Activated naive CD8-positive, alpha-beta T cell treated with anti-CD3 and anti-CD28 coated beads for 36 hours (primary cell): ENCODE data around the gene PDGFC. TPM values are rescaled to one million over a fixed set of nuclear protein-coding genes. Genes with fewer than 3 reads are reported as not detected.

ENCODE experiments used
- DNase-seq: peaks from one replicate; pipeline ENCODE4 v3.0.0; 2021
- H3K27ac Mint-ChIP-seq: one replicate; pipeline ENCODE4 v1.8.0; 2022; ENCODE audit warnings: mild to moderate bottlenecking, moderate library complexity, mixed read lengths
- H3K27me3 Mint-ChIP-seq: one replicate; pipeline ENCODE4 v1.8.0; 2022; ENCODE audit warnings: mild to moderate bottlenecking, mixed read lengths
- H3K36me3 Mint-ChIP-seq: one replicate; pipeline ENCODE4 v1.8.0; 2021; ENCODE audit warnings: mild to moderate bottlenecking, mixed read lengths
- H3K4me1 Mint-ChIP-seq: one replicate; pipeline ENCODE4 v1.8.0; 2021; ENCODE audit warnings: mixed read lengths
- H3K4me3 Mint-ChIP-seq: one replicate; pipeline ENCODE4 v1.8.0; 2022; ENCODE audit warnings: mild to moderate bottlenecking, moderate library complexity, mixed read lengths
- H3K9me3 Mint-ChIP-seq: one replicate; pipeline ENCODE4 v1.8.0; 2022; ENCODE audit warnings: mixed read lengths
- total RNA-seq, 2 experiments: library from RNA; stranded (reverse); gene quantifications; one replicate each; pipeline ENCODE4 v1.2.3, GENCODE V29; 2021

Gene PDGFC
- total RNA-seq, 2 experiments from 2014 or later = not detected

DNA sequence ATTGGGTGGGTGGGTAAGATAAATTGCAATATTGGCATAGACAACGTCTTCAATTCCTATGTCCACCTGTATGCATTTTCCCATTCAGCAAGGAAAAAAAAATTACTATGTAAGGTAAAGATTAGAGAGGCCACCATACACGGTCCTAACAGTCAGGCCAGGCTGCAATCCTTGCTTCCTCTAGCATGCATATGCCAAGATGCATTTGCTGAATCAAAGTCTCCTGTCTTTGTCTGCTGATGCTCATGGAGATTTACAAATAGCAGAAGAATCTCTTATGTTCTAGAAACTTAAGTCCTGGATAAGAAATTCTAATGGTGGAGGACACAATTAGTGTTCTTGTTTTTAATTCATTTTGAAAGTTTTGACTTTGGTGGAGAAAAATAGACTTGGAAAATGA lies 206.8 kb downstream of the PDGFC start:
- DNase-seq = no peak
- Mint-ChIP-seq H3K4me3 (no peak overlapping the region), H3K4me1 (no peaks in the 10 kb centered on the region), H3K27ac (no peak overlapping the region), H3K36me3 (no peaks in the 10 kb centered on the region), H3K27me3 (no peaks in the 10 kb centered on the region), H3K9me3 (no peaks in the 10 kb centered on the region)

DNA sequence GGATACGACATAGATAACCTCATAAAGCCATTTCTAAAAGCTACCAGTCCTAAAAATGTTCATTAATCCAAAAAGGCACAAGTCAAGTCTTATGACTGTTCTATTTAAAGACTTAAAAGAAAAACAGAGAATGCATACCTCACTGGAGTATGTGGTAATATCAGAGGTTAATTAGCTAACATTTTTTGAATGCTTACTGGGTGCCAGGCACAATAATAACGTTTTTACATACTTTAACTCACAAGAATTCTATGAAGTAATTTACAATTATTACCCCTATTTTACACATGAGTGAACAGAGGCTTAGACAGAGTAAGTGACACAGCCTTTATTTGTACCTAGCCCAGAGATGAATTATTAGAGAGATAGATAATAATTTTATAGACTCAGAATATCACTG lies 207.5 kb downstream of the PDGFC start:
- Mint-ChIP-seq H3K27ac (no peak overlapping the region), H3K9me3 (no peaks in the 10 kb centered on the region), H3K4me1 (no peaks in the 10 kb centered on the region), H3K4me3 (no peak overlapping the region), H3K27me3 (no peaks in the 10 kb centered on the region), H3K36me3 (no peaks in the 10 kb centered on the region)
- no peak for DNase-seq

DNA sequence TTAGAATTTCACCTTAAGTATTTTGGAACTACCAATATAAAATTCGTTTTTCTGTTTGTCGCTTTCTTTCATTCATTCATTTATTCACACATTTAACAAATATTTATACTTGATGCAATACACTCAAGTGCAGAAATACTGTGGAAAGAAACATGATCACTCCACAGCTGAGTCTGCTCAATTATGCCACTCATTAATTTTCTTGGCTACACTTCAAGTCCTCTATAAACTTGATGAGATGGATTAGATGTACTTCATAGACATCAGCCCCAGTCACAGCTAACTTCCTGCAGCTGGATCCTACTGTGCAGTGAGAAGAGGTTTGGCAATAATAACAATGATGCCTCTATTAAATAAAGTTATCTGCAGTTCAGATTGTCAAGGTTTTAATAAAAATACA lies 208.1 kb downstream of the PDGFC start:
- no peaks in the 10 kb centered on the region for H3K4me1 Mint-ChIP-seq
- no peaks in the 10 kb centered on the region for H3K36me3 Mint-ChIP-seq
- H3K4me3 Mint-ChIP-seq = no peak overlapping the region
- no peaks in the 10 kb centered on the region for H3K9me3 Mint-ChIP-seq
- no peaks in the 10 kb centered on the region for H3K27me3 Mint-ChIP-seq
- no peak for DNase-seq
- no peak overlapping the region for H3K27ac Mint-ChIP-seq

DNA sequence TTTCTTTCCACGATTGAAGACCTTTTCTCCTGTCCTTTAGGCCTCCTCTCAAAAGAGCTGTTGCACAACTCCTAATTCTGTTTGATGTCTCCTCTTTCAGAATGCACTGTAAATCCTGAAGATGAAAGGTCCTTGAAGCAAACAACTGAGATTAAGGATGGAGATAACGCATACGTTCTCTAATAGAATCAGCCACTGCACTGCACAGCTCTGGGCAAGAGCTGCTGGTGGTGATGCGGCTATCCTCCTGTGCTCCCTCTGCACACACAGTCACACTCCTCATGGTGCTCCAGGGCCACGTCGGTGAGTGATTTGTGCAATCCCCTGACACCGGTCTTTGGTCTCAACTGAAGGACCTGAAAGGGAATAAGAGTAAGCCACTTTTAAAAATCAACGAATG lies 208.7 kb downstream of the PDGFC start:
- Mint-ChIP-seq H3K27me3 (no peaks in the 10 kb centered on the region), H3K4me3 (no peak overlapping the region), H3K36me3 (no peaks in the 10 kb centered on the region), H3K9me3 (peaks cover 2% of the 10 kb centered on the region), H3K4me1 (no peaks in the 10 kb centered on the region), H3K27ac (no peak overlapping the region)
- no peak for DNase-seq

DNA sequence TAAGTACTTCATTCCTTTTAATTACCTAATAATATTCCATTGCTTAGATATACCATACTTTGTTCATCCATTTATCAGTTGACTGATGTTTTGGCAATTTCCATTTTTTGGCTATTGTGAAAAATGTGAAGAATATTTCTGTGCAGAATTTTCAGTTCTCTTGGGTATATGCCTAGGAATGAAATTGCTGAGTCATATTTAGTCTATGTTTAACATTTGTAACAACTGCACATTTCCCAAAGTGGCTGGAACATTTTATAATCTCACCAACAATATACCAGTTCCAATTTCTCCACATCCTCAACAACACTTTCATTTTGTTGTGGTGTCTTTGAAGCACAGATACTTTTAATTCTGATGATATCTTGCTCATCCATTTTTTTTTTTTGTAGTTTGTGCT lies 215.5 kb downstream of the PDGFC start:
- H3K27me3 Mint-ChIP-seq = no peaks in the 10 kb centered on the region
- no peak overlapping the region for H3K27ac Mint-ChIP-seq
- H3K36me3 Mint-ChIP-seq = no peaks in the 10 kb centered on the region
- DNase-seq = no peak
- H3K4me3 Mint-ChIP-seq = no peak overlapping the region
- peaks cover 4% of the 10 kb centered on the region for H3K9me3 Mint-ChIP-seq
- H3K4me1 Mint-ChIP-seq = no peaks in the 10 kb centered on the region

DNA sequence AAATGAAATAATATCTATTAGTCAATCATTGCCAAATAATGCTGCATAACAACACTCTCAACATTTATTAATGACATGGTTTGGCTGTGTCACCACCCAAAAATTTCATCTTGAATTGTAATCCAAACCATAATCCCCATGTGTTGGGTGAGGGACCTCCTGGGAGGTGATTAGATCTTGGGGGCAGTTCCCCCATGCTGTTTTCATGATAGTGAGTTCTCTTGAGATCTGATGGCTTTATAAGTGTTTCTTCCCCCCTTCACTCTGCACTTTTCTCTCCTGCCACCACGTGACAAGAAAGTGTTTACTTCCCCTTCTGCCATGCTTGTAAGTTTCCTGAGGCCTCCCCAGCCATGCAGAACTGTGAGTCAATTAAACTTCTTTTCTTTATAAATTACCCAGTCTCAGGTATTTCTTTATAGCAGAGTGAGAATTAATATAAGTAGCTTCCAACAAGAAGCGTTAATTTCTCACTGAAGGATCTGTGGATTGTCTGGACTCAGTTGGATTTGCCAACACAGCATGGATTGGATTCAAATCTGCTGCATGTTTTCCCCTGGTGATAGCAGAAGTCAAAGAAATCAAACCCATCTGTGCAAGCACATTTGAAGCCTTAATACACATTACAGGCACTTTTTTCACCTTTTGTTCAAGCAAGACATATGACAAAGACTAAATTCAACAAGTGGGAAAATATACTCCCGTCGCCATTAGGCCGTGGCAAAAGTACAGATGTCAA lies 216.6 kb downstream of the PDGFC start:
- DNase-seq = no peak
- H3K27me3 Mint-ChIP-seq = no peaks in the 10 kb centered on the region
- no peaks in the 10 kb centered on the region for H3K36me3 Mint-ChIP-seq
- H3K4me1 Mint-ChIP-seq = no peaks in the 10 kb centered on the region
- H3K4me3 Mint-ChIP-seq = no peak overlapping the region
- peaks cover 4% of the 10 kb centered on the region for H3K9me3 Mint-ChIP-seq
- no peak overlapping the region for H3K27ac Mint-ChIP-seq

DNA sequence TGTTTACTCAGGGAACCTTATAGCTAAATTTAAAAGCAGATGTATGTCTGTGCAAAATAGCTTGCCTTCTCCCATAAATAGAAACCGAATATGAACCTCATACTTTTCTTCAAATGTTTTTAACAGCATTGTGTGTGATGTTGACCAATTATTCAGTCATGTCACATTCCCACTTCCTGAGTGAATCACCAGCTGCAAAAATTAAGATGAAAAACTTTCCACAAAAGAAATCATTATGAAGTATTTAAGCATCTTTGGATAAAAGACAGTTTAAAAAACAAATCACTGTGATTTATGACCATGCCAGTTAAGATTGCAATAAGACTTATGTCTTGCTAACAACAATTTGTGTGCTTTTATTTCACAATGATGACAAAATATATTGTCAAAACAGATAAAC lies 220.1 kb downstream of the PDGFC start:
- Mint-ChIP-seq H3K4me1 (no peaks in the 10 kb centered on the region), H3K9me3 (peaks cover 6% of the 10 kb centered on the region), H3K27me3 (no peaks in the 10 kb centered on the region), H3K36me3 (no peaks in the 10 kb centered on the region), H3K27ac (no peak overlapping the region), H3K4me3 (no peak overlapping the region)
- no peak for DNase-seq

DNA sequence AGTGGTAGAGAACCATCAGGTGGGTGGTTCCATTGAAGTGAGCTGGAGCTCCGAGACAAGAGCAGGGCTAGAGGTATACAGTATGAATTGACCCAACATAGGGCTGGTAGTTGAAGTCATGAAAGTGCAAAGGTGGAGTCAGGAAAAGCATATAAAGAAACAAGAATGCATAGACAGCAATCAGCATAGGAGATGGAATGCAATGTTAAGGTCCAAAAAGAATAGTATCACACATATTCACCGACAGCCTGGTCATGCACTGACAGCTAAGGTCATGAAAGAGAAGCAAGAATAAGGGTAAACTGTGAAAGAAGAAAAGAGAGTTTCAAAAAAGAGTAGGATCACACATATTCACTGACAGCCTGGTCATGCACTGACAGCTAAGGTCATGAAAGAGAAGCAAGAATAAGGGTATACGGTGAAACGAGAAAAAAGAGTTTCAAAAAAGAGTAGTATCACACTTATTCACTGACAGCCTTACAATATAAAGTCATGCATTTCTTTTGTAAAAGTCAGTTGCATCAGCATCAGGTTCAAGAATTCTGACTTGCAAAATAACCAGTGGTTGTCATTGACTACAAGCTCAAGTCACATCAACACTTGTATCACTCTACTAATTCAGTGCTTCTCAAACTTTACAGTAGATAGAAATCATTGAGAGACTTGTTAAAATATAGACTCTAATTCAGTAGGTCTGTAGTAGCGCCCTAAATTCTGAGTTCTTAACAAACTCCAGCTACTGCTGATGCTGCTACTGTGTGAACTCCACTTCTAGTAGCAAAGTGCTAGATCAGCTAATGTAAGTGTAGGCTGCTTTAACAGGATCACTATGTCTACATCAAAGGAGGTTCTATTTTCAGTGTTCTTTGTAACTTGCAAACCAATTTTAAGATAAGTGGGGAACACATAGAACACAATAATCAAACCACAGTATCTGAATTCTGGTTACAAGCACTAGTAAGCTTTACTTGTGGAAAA lies 221.9 kb downstream of the PDGFC start:
- Mint-ChIP-seq H3K4me3 (no peak overlapping the region), H3K9me3 (peaks cover 6% of the 10 kb centered on the region), H3K27ac (no peak overlapping the region), H3K27me3 (no peaks in the 10 kb centered on the region), H3K4me1 (no peaks in the 10 kb centered on the region), H3K36me3 (no peaks in the 10 kb centered on the region)
- no peak for DNase-seq

DNA sequence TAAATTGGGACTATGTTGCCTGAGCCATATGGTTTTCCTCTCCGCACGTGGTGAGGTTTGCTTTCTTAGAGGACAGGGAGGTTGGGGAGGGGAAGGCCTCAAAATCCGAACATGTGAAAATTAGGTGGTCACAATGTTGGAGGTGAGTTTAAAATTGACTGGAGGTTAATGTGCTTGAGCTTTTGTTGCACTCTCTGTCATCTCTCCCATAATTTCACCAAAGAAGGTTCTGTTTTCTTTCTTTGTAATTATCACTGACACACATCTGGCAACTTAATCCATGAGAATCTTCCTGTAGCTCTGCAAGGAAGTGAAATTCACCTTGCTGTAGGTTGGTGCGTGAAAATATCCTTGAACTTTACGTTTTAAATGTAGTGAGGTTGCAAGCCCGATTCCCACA lies 225.5 kb downstream of the PDGFC start:
- H3K36me3 Mint-ChIP-seq = no peaks in the 10 kb centered on the region
- no peak overlapping the region for H3K27ac Mint-ChIP-seq
- H3K9me3 Mint-ChIP-seq = peaks cover 8% of the 10 kb centered on the region
- DNase-seq = no peak
- H3K4me1 Mint-ChIP-seq = no peaks in the 10 kb centered on the region
- H3K27me3 Mint-ChIP-seq = no peaks in the 10 kb centered on the region
- H3K4me3 Mint-ChIP-seq = no peak overlapping the region

DNA sequence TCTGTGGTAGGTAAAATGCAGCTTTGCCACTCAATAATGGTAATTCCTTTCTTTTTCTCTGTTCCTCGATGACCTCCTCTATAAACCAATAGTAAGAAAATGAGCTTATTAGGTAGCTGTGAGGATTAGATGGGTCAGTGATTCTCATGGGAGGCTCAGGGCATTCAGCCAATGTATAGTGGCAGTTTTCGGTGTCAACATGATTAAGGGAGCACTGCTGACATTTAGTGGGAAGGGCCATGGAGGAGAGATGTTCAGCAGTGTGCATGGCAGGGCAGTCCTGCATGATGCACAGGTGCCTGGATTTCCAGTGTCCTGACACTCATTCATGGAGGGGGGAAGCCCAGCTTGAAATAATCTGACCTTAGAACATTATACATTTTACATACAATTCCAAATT lies 232.8 kb downstream of the PDGFC start:
- no peak overlapping the region for H3K4me3 Mint-ChIP-seq
- no peak overlapping the region for H3K27ac Mint-ChIP-seq
- no peaks in the 10 kb centered on the region for H3K27me3 Mint-ChIP-seq
- no peaks in the 10 kb centered on the region for H3K4me1 Mint-ChIP-seq
- peaks cover 4% of the 10 kb centered on the region for H3K9me3 Mint-ChIP-seq
- DNase-seq = no peak
- H3K36me3 Mint-ChIP-seq = no peaks in the 10 kb centered on the region

DNA sequence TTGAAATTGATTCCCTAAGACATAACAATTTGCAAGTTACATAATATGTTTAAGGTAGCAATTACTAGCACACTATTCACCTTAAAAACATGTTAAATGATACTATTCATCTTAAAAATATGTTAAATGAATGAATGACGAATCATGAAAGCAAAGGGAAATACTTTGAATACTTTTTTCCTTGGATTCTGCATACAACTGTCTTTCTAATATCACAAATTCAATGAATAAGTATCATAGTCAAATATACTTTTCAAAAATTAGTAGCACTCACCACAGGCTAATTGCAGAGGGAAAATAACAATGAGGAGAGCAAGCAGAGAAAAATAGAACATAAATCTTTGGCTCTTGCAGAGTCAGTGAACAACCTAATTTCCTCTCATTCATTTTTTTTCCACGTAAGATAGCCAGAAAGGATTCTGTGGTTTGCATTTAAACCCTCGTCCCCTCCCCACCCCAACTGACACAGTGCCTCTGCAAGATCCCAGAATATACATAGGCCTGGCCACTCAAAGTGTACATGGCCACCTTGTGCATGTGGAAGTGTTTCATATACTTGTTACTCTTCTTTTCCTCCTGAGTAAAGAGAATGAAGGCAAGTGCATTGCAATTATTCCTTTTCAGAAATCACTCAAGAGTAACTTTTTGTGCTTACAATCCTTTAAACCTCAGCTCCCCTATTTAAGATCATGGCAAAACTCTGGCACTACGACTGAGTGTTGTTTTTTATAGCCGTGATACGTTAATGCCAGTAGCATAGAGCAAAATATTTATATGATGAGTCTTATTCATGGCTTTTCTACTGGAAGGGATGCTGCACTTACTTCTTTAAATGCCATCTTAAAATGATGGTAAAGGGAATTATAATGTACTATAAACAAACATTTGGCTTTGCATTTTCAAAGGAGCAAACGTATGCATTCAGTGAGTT lies 236.4 kb downstream of the PDGFC start:
- Mint-ChIP-seq H3K9me3 (peaks cover 11% of the 10 kb centered on the region), H3K4me3 (no peak overlapping the region), H3K27me3 (no peaks in the 10 kb centered on the region), H3K27ac (no peak overlapping the region), H3K4me1 (no peaks in the 10 kb centered on the region), H3K36me3 (peaks cover 2% of the 10 kb centered on the region)
- DNase-seq = no peak

DNA sequence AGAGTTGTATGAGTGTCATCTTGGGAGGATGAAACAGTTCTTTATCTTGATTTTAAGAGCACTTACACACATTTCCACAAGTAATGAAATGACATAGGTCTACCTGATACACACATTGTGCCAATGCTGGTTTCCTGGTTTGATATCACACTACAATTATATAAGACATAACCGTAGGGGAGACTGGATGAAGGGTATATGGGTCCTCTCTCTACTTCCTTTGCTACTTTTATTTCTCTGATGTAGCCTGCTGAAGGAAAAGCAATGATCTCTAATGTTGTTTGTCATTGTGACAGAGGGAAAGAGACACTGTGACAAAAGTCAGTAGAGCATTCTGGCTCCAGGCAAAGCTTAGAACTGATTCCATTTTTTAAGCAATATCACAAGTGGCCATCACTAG lies 238.0 kb downstream of the PDGFC start:
- no peak overlapping the region for H3K27ac Mint-ChIP-seq
- H3K27me3 Mint-ChIP-seq = no peaks in the 10 kb centered on the region
- DNase-seq = no peak
- peaks cover 2% of the 10 kb centered on the region for H3K36me3 Mint-ChIP-seq
- H3K4me3 Mint-ChIP-seq = no peak overlapping the region
- peaks cover 11% of the 10 kb centered on the region for H3K9me3 Mint-ChIP-seq
- no peaks in the 10 kb centered on the region for H3K4me1 Mint-ChIP-seq

DNA sequence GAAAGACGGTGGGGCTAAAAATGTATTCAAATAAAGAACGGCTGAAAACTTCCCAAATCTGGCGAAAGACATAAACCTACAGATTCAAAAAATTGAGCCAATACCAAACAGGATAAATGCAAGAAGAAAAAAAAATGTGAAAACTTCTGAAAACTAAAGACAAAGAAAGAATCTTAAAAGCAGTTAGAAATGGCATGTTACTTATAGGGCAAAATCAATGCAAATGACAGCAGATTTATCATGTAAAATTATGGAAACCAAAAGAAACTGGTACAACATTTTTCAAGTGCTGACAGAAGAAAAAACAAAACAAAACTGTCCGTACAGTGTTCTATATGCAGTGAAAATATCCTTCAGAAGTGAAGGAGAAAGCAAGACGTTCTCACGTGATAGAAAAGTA lies 239.0 kb downstream of the PDGFC start:
- Mint-ChIP-seq H3K4me3 (no peak overlapping the region), H3K36me3 (peaks cover 2% of the 10 kb centered on the region), H3K9me3 (peaks cover 11% of the 10 kb centered on the region), H3K27ac (no peak overlapping the region), H3K4me1 (no peaks in the 10 kb centered on the region), H3K27me3 (no peaks in the 10 kb centered on the region)
- DNase-seq = no peak

DNA sequence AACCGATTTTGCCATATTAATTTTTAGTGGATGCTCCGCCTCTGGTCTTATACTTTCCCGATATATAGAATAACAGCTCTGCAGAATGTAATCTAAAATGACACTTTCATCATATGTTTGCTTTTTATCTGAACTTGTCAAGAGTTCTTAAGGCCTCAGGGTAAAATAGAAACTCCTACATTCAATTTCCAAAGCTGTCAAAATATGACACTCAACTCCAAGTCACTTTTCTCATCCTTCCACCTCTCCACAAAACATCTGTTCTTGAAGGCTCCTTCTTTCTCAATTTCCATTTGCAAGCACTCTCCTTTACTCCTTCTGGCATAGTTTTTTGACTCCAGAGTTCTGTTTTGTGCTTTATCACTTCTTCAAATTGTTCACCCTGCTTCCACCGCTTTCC lies 242.2 kb downstream of the PDGFC start:
- DNase-seq = no peak
- H3K4me3 Mint-ChIP-seq = no peak overlapping the region
- no peak overlapping the region for H3K27ac Mint-ChIP-seq
- H3K36me3 Mint-ChIP-seq = peaks cover 2% of the 10 kb centered on the region
- no peaks in the 10 kb centered on the region for H3K4me1 Mint-ChIP-seq
- no peaks in the 10 kb centered on the region for H3K27me3 Mint-ChIP-seq
- peaks cover 12% of the 10 kb centered on the region for H3K9me3 Mint-ChIP-seq

DNA sequence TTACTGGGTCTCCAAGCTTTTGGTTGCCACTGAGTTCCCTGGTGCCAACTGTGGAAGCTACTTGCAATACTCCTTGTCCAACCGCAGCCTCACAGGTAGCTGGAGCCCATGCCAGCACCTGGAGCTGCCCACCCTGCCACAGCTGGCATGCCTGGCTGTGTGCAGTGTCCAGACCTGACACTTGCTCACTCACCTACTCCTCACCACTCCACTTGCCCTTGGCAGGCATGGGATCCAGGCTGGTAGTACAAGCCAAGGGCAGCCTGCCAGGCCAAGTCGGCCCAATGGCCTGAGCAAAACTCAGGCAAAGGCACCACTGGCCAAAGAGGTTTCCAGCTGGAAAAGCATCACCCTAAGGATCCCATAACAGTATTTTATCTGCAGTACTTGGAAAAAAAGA lies 246.3 kb downstream of the PDGFC start:
- Mint-ChIP-seq H3K27me3 (no peaks in the 10 kb centered on the region), H3K4me1 (no peaks in the 10 kb centered on the region), H3K9me3 (peaks cover 1% of the 10 kb centered on the region), H3K4me3 (no peak overlapping the region), H3K27ac (no peak overlapping the region), H3K36me3 (no peaks in the 10 kb centered on the region)
- no peak for DNase-seq
